ENCODE measurements around the gene SENP2. TPM values are rescaled to one million over a fixed set of nuclear protein-coding genes. Genes with fewer than 3 reads are reported as not detected.
A peak's percentile ranks its signal among the peaks of the same experiment; 100 is the strongest.

The SENP2 gene
- total RNA-seq, 1 donor from 2014 or later: 44.6 TPM

- no peak for DNase-seq (ENCODE audit: low spot score in 2 of 2)
- H3K36me3 ChIP-seq: no peaks in the 10 kb centered on the region
- no peak overlapping the region for H3K27ac ChIP-seq
- H3K9me3 ChIP-seq: no peaks in the 10 kb centered on the region
- TF ChIP-seq CTCF (IDR thresholded peaks at IDR 0.05): no peak
- H3K4me3 ChIP-seq: peak overlapping the region in 1 of 2 donors; percentile 33
- H3K4me1 ChIP-seq: no peaks in the 10 kb centered on the region
- no peaks in the 10 kb centered on the region for H3K27me3 ChIP-seq
- intact Hi-C loops (cut with DNase I): loop anchor here (2.0 to 10.0 kb wide), 2 partner anchors 61 to 195 kb away; partner anchors contain the start of genes MAP3K13 and TMEM41A
These were observed 26.4 kb upstream of the SENP2 start for GRCh38 chr3:185559706-185560090.

DNA sequence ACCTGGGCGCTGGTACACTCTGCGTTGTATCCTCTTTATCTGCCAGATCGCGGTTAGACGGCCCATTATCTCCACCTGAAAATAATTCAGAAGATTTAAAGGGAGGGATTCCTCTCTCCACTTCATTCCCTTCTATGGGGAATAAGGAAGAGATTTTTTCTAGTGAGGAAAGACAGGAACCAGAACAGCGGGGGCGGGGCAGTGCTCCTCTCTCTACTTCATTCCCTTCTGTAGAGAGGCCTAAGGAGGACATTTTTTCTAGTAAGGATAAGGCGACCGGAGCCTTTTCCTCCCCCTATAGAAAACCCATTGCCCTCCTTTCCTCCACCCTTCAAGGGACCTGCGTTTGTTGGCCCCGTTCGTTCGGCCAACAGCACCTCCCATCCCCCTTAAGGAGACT, 25.4 kb upstream of the SENP2 start:
- H3K4me3 ChIP-seq: no peak overlapping the region
- intact Hi-C loops (cut with DNase I): no loop called here
- TF ChIP-seq CTCF (IDR thresholded peaks at IDR 0.05): no peak
- no peak for DNase-seq (ENCODE audit: low spot score in 2 of 2)
- H3K9me3 ChIP-seq: no peaks in the 10 kb centered on the region
- H3K36me3 ChIP-seq: no peaks in the 10 kb centered on the region
- H3K27me3 ChIP-seq: no peaks in the 10 kb centered on the region
- H3K4me1 ChIP-seq: no peaks in the 10 kb centered on the region
- no peak overlapping the region for H3K27ac ChIP-seq

DNA sequence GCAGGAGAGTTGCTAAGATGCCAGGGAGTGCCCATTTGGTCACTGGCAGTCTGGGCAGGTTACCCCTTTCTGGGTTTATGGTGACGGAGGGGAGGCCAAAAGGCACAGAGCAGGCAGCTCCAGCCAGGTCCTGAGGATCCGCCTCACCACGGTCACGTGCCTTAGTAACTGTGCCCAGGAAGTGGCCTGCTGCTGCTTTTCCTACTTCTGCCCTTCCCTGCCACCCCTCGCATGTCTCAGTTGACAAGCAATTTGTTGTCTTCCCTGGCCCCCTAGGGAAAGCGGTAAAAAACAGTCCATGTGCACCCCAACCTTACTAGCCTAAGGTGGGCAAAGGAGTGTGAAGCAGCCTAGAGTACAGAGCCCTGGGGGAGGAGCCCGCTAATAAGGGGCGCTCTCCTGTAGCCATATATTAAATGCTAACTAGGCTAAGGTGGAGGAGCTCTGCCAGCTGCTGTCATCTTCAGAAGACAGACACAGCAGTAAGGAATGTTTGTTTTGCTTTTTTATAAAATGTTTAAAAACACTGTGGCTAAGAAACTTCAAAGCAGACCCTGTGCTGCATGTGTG, 24.6 kb upstream of the SENP2 start:
- H3K27ac ChIP-seq: no peak overlapping the region
- no peaks in the 10 kb centered on the region for H3K36me3 ChIP-seq
- peak in 1 of 2 donors; percentile 66 for DNase-seq (ENCODE audit: low spot score in 2 of 2)
- H3K9me3 ChIP-seq: no peaks in the 10 kb centered on the region
- H3K4me1 ChIP-seq: no peaks in the 10 kb centered on the region
- no peaks in the 10 kb centered on the region for H3K27me3 ChIP-seq
- TF ChIP-seq CTCF (IDR thresholded peaks at IDR 0.05): no peak
- H3K4me3 ChIP-seq: no peak overlapping the region
- intact Hi-C loops (cut with DNase I): no loop called here

- no peaks in the 10 kb centered on the region for H3K27me3 ChIP-seq
- no peak for TF ChIP-seq CTCF (IDR thresholded peaks at IDR 0.05)
- no peak for DNase-seq (ENCODE audit: low spot score in 2 of 2)
- no peaks in the 10 kb centered on the region for H3K4me1 ChIP-seq
- no peaks in the 10 kb centered on the region for H3K9me3 ChIP-seq
- H3K4me3 ChIP-seq: no peak overlapping the region
- H3K27ac ChIP-seq: no peak overlapping the region
- intact Hi-C loops (cut with DNase I): no loop called here
- no peaks in the 10 kb centered on the region for H3K36me3 ChIP-seq
These were observed 24.1 kb upstream of the SENP2 start for GRCh38 chr3:185561958-185562357.

DNA sequence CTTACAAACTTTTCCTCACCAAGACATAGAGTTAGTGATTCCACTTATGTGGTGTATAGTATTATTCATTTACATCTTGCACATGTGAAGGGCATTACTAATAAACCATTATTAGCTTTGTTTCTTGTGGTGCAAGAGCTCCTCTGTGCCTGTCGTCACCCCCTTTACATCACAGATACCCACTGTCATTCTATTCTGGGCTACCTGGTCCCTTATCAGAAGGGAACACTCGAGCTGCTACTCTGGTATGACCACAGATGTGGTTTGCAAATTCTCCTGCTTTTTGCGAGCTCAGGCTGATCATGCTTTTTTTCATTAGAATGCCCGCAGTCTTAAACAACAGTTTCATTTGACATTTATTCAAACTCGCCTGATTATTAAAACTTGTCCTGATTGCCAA, 13.9 kb upstream of the SENP2 start:
- Histone ChIP-seq H3K36me3 (no peaks in the 10 kb centered on the region), H3K27ac (no peak overlapping the region), H3K4me1 (no peaks in the 10 kb centered on the region), H3K4me3 (no peak overlapping the region), H3K27me3 (no peaks in the 10 kb centered on the region), H3K9me3 (no peaks in the 10 kb centered on the region)
- intact Hi-C loops (cut with DNase I): no loop called here
- no peak for DNase-seq (ENCODE audit: low spot score in 2 of 2)
- TF ChIP-seq CTCF (IDR thresholded peaks at IDR 0.05): no peak

Measured in ascending aorta (tissue), 2 donors.